Naive thymus-derived CD4-positive, alpha-beta T cell (primary cell): ENCODE measurements around the gene GLDC. TPM values are rescaled to one million over a fixed set of nuclear protein-coding genes. Genes with fewer than 3 reads are reported as not detected.
A peak's percentile ranks its signal among the peaks of the same experiment; 100 is the strongest.

Experiments
- ATAC-seq: fragments of 150-1000 bp; cut with Tn5 transposase; 2 replicates; pipeline ENCODE4 v1.10.0; 2021; ENCODE audit warnings: mild to moderate bottlenecking, moderate library complexity
- CTCF ChIA-PET: fragments of 350-600 bp; sonication (Branson Sonifier 250); formaldehyde crosslinking; loops from one replicate; lab custom pipeline; 2021; ENCODE audit warnings: antibody characterized with exemption; lab: Charles Lee
- POLR2A ChIA-PET: fragments of 350-600 bp; sonication (Branson Sonifier 250); formaldehyde crosslinking; loops from one replicate; lab custom pipeline; 2021; ENCODE audit warnings: antibody characterized with exemption, inconsistent platforms; lab: Charles Lee
- DNase-seq, 9 donors: peaks; one replicate each; pipeline versions ENCODE4 v3.0.0 to v3.0.0-alpha.2; 2020 to 2022; ENCODE audit warnings: mixed read lengths in 1 of 9
- H3K27ac ChIP-seq: one replicate; pipeline ENCODE4 v1.7.0; 2013; ENCODE audit warnings: mild to moderate bottlenecking, low read depth, low read length, moderate library complexity
- H3K27me3 ChIP-seq, 2 donors: one replicate each; pipeline ENCODE4 v1.7.0; 2013; ENCODE audit warnings: low read length in 2 of 2, mild to moderate bottlenecking in 2 of 2, moderate library complexity in 2 of 2; ENCODE audit not compliant: control insufficient read depth in 2 of 2, insufficient read depth in 2 of 2
- H3K36me3 ChIP-seq, 3 experiments: 1 replicate in 2 of 3; 2 replicates in 1 of 3; pipeline ENCODE4 v1.7.0; 2013; ENCODE audit warnings: low read length in 3 of 3, mild to moderate bottlenecking in 3 of 3, moderate library complexity in 1 of 3; ENCODE audit not compliant: insufficient read depth in 3 of 3, control insufficient read depth in 2 of 3
- H3K4me1 ChIP-seq, 2 donors: one replicate each; pipeline ENCODE4 v1.7.0; 2013; ENCODE audit warnings: low read length in 2 of 2, mild to moderate bottlenecking in 2 of 2, moderate library complexity in 1 of 2; ENCODE audit not compliant: control insufficient read depth in 2 of 2, insufficient read depth in 2 of 2
- H3K4me3 ChIP-seq: 2 replicates; pipeline ENCODE4 v1.7.0; 2013; ENCODE audit warnings: mild to moderate bottlenecking, low read length
- H3K9me3 ChIP-seq, 3 experiments: 1 replicate in 2 of 3; 2 replicates in 1 of 3; pipeline ENCODE4 v1.7.0; 2013; ENCODE audit warnings: low read length in 3 of 3; ENCODE audit not compliant: control insufficient read depth in 2 of 3
- H3K27ac Mint-ChIP-seq, 9 donors: one replicate each; pipeline ENCODE4 v1.8.0; 2020 to 2022; ENCODE audit warnings: mixed read lengths in 9 of 9, mild to moderate bottlenecking in 8 of 9, moderate library complexity in 5 of 9, inconsistent platforms in 2 of 9
- H3K27me3 Mint-ChIP-seq, 5 donors: one replicate each; pipeline ENCODE4 v1.8.0; 2021 to 2022; ENCODE audit warnings: mixed read lengths in 5 of 5, mild to moderate bottlenecking in 1 of 5
- H3K36me3 Mint-ChIP-seq, 5 donors: one replicate each; pipeline ENCODE4 v1.8.0; 2020 to 2022; ENCODE audit warnings: mixed read lengths in 5 of 5, mild to moderate bottlenecking in 3 of 5, inconsistent platforms in 1 of 5
- H3K4me1 Mint-ChIP-seq, 7 donors: one replicate each; pipeline ENCODE4 v1.8.0; 2020 to 2022; ENCODE audit warnings: mixed read lengths in 7 of 7, mild to moderate bottlenecking in 3 of 7, inconsistent platforms in 1 of 7
- H3K4me3 Mint-ChIP-seq, 10 donors: one replicate each; pipeline ENCODE4 v1.8.0; 2020 to 2022; ENCODE audit warnings: mild to moderate bottlenecking in 10 of 10, mixed read lengths in 10 of 10, moderate library complexity in 6 of 10, inconsistent platforms in 2 of 10
- H3K9me3 Mint-ChIP-seq, 11 donors: one replicate each; pipeline ENCODE4 v1.8.0; 2020 to 2022; ENCODE audit warnings: mixed read lengths in 11 of 11, mild to moderate bottlenecking in 4 of 11, inconsistent platforms in 1 of 11, moderate library complexity in 1 of 11
- intact Hi-C, 2 donors: fragments of 100-400 bp; cut with micrococcal nuclease; formaldehyde crosslinking; loops; one replicate each; pipeline ENCODE4 v1.15.1; 2023
- polyA plus RNA-seq, 2 donors: library from polyadenylated mRNA; unstranded; fragments of 300-500 nt; fragmentation: Illumina TruSeq; gene quantifications; one replicate each; pipeline ENCODE4 v1.2.3, GENCODE V29; 2021
- total RNA-seq, 6 experiments: library from RNA in 5 of 6; stranded (reverse) in 5 of 6; gene quantifications; 1 replicate in 5 of 6; 2 replicates in 1 of 6; pipeline ENCODE4 v1.2.3 and lab custom pipeline; 2021 to 2026

Gene GLDC
- total and polyA plus RNA-seq, 7 experiments from 2014 or later = 0.56 to 2.2 (median 2.0) TPM; not detected in 4

GRCh38 chr9:6641561-6641960 is 4.0 kb downstream of the GLDC start:
- Mint-ChIP-seq H3K27ac (no peak overlapping the region), H3K27me3 (peaks cover 67 to 74% (median 73%) of the 10 kb centered on the region in 5 donors), H3K36me3 (peaks cover 0 to 5% (median 0%) of the 10 kb centered on the region in 5 donors), H3K9me3 (peaks cover 0 to 4% (median 0%) of the 10 kb centered on the region in 11 donors), H3K4me1 (peaks cover 18 to 25% (median 22%) of the 10 kb centered on the region in 7 donors), H3K4me3 (no peak overlapping the region)
- Histone ChIP-seq H3K27ac (no peak overlapping the region), H3K9me3 (no peaks in the 10 kb centered on the region), H3K27me3 (peaks cover 18 to 20% of the 10 kb centered on the region in 2 donors), H3K36me3 (no peaks in the 10 kb centered on the region), H3K4me3 (no peak overlapping the region), H3K4me1 (peaks cover 9 to 11% of the 10 kb centered on the region in 2 donors)
- POLR2A ChIA-PET = no interaction called here
- ATAC-seq = no peak
- intact Hi-C loops = no loop called here
- CTCF ChIA-PET = no interaction called here
- DNase-seq = no peak

GRCh38 chr9:6641056-6641455 is 4.5 kb downstream of the GLDC start:
- intact Hi-C loops = no loop called here
- H3K36me3 ChIP-seq = no peaks in the 10 kb centered on the region
- ATAC-seq (no peak), DNase-seq (no peak)
- no peaks in the 10 kb centered on the region for H3K9me3 ChIP-seq
- Mint-ChIP-seq H3K27me3 (peaks cover 62 to 73% (median 69%) of the 10 kb centered on the region in 5 donors), H3K27ac (no peak overlapping the region), H3K36me3 (peaks cover 0 to 5% (median 0%) of the 10 kb centered on the region in 5 donors), H3K4me3 (peak overlapping the region in 1 of 10 donors; percentile 8), H3K9me3 (peaks cover 0 to 4% (median 0%) of the 10 kb centered on the region in 11 donors), H3K4me1 (peaks cover 14 to 21% (median 19%) of the 10 kb centered on the region in 7 donors)
- CTCF ChIA-PET = no interaction called here
- POLR2A ChIA-PET = no interaction called here
- H3K4me3 ChIP-seq = no peak overlapping the region
- H3K27me3 ChIP-seq = peaks cover 14 to 20% of the 10 kb centered on the region in 2 donors
- H3K4me1 ChIP-seq = peaks cover 9 to 11% of the 10 kb centered on the region in 2 donors
- H3K27ac ChIP-seq = no peak overlapping the region

DNA sequence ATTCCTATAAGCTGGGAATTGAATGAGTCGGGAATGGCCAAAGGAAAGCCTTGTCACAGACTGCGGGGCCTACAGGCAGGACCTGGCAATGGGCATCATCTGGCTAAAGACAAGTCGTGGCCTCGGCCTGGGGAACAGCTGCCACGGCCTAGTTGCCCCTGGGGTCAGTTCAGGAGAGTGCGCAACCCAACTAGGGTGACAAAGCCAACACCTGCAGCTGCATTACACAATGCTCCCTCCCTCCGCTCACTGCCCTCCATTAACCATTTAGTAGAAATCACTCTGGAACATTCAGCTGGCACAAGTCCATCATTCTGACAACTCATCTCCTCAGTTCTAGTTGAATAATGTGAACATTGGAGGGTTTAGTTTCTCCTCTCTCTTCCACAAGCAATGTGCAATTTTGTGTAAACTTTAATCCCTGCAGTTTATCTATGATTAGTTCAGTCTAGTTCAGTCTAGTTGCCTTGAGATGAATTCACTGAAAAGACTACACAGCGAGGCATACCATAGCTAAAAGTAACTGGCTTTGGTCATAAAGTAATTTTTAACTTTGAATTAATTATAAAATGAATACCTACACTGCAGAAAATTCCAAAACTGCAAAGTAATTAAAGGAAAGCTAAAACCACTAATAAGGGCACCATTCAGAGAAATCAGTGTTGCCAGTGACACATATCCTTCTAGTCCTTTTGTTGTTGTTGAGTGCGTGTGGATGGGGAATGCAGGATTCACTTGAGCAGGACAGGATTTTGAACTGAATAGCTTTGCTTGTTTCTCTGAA is 5.1 kb downstream of the GLDC start:
- Histone ChIP-seq H3K27ac (no peak overlapping the region), H3K4me3 (no peak overlapping the region), H3K27me3 (peaks cover 13 to 20% of the 10 kb centered on the region in 2 donors), H3K9me3 (no peaks in the 10 kb centered on the region), H3K4me1 (peaks cover 9 to 11% of the 10 kb centered on the region in 2 donors), H3K36me3 (no peaks in the 10 kb centered on the region)
- CTCF ChIA-PET = no interaction called here
- DNase-seq (no peak), ATAC-seq (no peak)
- Mint-ChIP-seq H3K9me3 (peaks cover 0 to 4% (median 0%) of the 10 kb centered on the region in 11 donors), H3K27me3 (peaks cover 57 to 70% (median 64%) of the 10 kb centered on the region in 5 donors), H3K36me3 (peaks cover 0 to 5% (median 0%) of the 10 kb centered on the region in 5 donors), H3K27ac (no peak overlapping the region), H3K4me3 (peak overlapping the region in 1 of 10 donors; percentile 8), H3K4me1 (peaks cover 8 to 17% (median 15%) of the 10 kb centered on the region in 7 donors)
- intact Hi-C loops = no loop called here
- POLR2A ChIA-PET = no interaction called here

DNA sequence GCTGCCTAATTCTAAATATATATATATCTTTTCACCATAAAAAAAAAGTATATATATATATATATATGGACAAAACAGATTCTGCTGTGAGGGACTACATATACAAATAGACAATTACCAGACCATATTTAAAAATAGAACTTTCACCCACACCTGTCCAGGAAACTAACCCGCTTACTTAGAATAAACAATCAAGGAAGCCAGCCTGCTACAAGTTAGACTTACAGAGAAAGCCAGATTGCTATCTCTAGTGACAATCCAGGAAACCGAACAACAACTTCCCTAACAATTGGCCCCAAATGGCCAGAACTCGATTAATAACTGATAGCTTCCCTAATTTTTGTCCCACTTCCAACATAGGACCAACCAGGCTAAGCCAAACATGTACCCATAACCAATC is 5.9 kb downstream of the GLDC start:
- no peaks in the 10 kb centered on the region for H3K36me3 ChIP-seq
- no peaks in the 10 kb centered on the region for H3K9me3 ChIP-seq
- H3K27ac Mint-ChIP-seq = no peak overlapping the region
- peaks cover 0 to 4% (median 0%) of the 10 kb centered on the region in 11 donors for H3K9me3 Mint-ChIP-seq
- ChIA-PET POLR2A (no interaction called here), CTCF (interaction anchor here (0.6 kb wide), 1 partner anchor 332 kb away, joined by 4 read pairs; no protein-coding TSS in a partner anchor)
- no peak overlapping the region for H3K27ac ChIP-seq
- ATAC-seq = no peak
- H3K27me3 ChIP-seq = peaks cover 10 to 16% of the 10 kb centered on the region in 2 donors
- H3K4me3 Mint-ChIP-seq = no peak overlapping the region
- peaks cover 6 to 7% of the 10 kb centered on the region in 2 donors for H3K4me1 ChIP-seq
- peaks cover 60 to 68% (median 61%) of the 10 kb centered on the region in 5 donors for H3K27me3 Mint-ChIP-seq
- H3K36me3 Mint-ChIP-seq = peaks cover 0 to 5% (median 0%) of the 10 kb centered on the region in 5 donors
- no peak overlapping the region for H3K4me3 ChIP-seq
- DNase-seq = no peak
- intact Hi-C loops = no loop called here
- H3K4me1 Mint-ChIP-seq = peaks cover 5 to 14% (median 11%) of the 10 kb centered on the region in 7 donors

- DNase-seq = no peak
- CTCF ChIA-PET = no interaction called here
Observed at GRCh38 chr9:6634444-6634843, 11.1 kb downstream of the GLDC start.

DNA sequence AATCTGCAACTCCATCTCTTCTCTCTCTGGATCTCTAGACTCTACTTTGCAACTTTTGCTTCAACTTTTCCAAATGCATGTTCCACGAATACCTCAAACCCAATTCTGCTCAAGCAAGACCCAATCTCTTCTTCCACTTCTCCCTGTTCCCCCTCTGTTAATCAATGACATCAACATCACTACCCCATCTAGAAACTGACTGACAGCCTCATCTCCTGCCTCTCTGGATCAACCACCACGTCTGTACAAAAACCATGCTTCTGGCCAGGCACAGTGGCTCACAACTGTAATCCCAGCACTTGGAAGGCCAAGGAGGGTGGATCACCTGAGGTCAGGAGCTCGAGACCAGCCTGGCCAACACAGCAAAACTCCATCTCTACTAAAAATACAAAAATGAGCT is 12.2 kb downstream of the GLDC start:
- Histone ChIP-seq H3K4me1 (no peaks in the 10 kb centered on the region), H3K4me3 (no peak overlapping the region), H3K36me3 (no peaks in the 10 kb centered on the region), H3K27me3 (no peaks in the 10 kb centered on the region), H3K27ac (no peak overlapping the region), H3K9me3 (no peaks in the 10 kb centered on the region)
- ChIA-PET POLR2A (no interaction called here), CTCF (no interaction called here)
- Mint-ChIP-seq H3K4me3 (no peak overlapping the region), H3K4me1 (peaks cover 0 to 8% (median 0%) of the 10 kb centered on the region in 7 donors), H3K27ac (no peak overlapping the region), H3K9me3 (no peaks in the 10 kb centered on the region), H3K36me3 (no peaks in the 10 kb centered on the region), H3K27me3 (peaks cover 7 to 16% (median 15%) of the 10 kb centered on the region in 5 donors)
- no peak for ATAC-seq
- intact Hi-C loops = no loop called here
- no peak for DNase-seq

More at GRCh38 chr9:6634444-6634843, 11.1 kb downstream of the GLDC start:
- Histone ChIP-seq H3K36me3 (no peaks in the 10 kb centered on the region), H3K9me3 (no peaks in the 10 kb centered on the region), H3K27me3 (peaks cover 0 to 3% of the 10 kb centered on the region in 2 donors), H3K4me1 (no peaks in the 10 kb centered on the region), H3K4me3 (no peak overlapping the region), H3K27ac (no peak overlapping the region)
- peaks cover 0 to 8% (median 0%) of the 10 kb centered on the region in 7 donors for H3K4me1 Mint-ChIP-seq
- no peak overlapping the region for H3K4me3 Mint-ChIP-seq
- H3K9me3 Mint-ChIP-seq = no peaks in the 10 kb centered on the region
- POLR2A ChIA-PET = no interaction called here
- no peaks in the 10 kb centered on the region for H3K36me3 Mint-ChIP-seq
- H3K27ac Mint-ChIP-seq = no peak overlapping the region
- no peak for ATAC-seq
- H3K27me3 Mint-ChIP-seq = peaks cover 15 to 25% (median 24%) of the 10 kb centered on the region in 5 donors
- intact Hi-C loops = no loop called here
